Measurements from ENCODE around the gene RUNX1. TPM values are rescaled to one million over a fixed set of nuclear protein-coding genes. Genes with fewer than 3 reads are reported as not detected.

The RUNX1 gene
- total and polyA plus RNA-seq, 2 of the 13 experiments (the other 11 are each of a cell fraction or from before 2014, with no cell fraction given), result 5.4 to 6.4 TPM

- BruUV-seq (replicated peaks), result no TSS peak
- Histone ChIP-seq H2AFZ (ENCODE audit: low read length) (no peak overlapping the region), H3K27ac (ENCODE audit: extremely low read length, insufficient read depth, low read length) (peak overlapping the region; percentile 87), H3K4me2 (ENCODE audit: low read depth, low read length) (peak overlapping the region; percentile 97), H4K20me1 (ENCODE audit: insufficient read depth, low read length) (no peaks in the 10 kb centered on the region), H3K36me3 (replicated peaks in 1 of 2; ENCODE audit: control insufficient read depth in 1 of 2, insufficient read depth in 2 of 2, low read length in 2 of 2) (no peaks in the 10 kb centered on the region), H3K9ac (ENCODE audit: insufficient read depth, low read depth, low read length) (peak overlapping the region; percentile 84), H3K27me3 (ENCODE audit: control insufficient read depth in 1 of 2, insufficient read depth in 2 of 2, low read length in 2 of 2) (no peaks in the 10 kb centered on the region; a peak in 1 of 5 replicates), H3K4me3 (replicated peaks in 1 of 3; ENCODE audit: insufficient read depth in 1 of 3, low read depth in 2 of 3, low read length in 3 of 3) (peak overlapping the region; percentile 86 to 96 (median 94)), H3K4me1 (ENCODE audit: insufficient read depth, low read length) (peaks cover 33% of the 10 kb centered on the region), H3K79me2 (ENCODE audit: insufficient read depth, low read length) (peaks cover 61% of the 10 kb centered on the region), H3K9me3 (ENCODE audit: low read length) (no peaks in the 10 kb centered on the region)
- no peak for ATAC-seq
- DNase-seq (ENCODE audit: low spot score), result no peak
- FAIRE-seq, result no peak
- intact Hi-C loops (cut with micrococcal nuclease; ENCODE audit: unreplicated experiment) (loop anchor here (5.0 to 10.0 kb wide), 4 partner anchors 70 to 1138 kb away; no protein-coding TSS in a partner anchor), in situ Hi-C loops (cut with HindIII; ENCODE audit: extremely low pct_ligation_motif_present, low pct_unique_long_range_greater_than_20kb) (loop anchor here (5.0 to 25.0 kb wide), 5 partner anchors 85 to 1050 kb away; no protein-coding TSS in a partner anchor)
- 0% methylated on average over 6 of the region's 15 CpGs for WGBS (ENCODE audit: low lambda C conversion rate)
- TF ChIP-seq MAX (IDR thresholded peaks at IDR 0.05) (no peak), KLF12 (CRISPR knock-in tag; IDR thresholded peaks at IDR 0.05; ENCODE audit: borderline replicate concordance) (no peak), ONECUT2 (CRISPR knock-in tag; IDR thresholded peaks at IDR 0.05) (no peak), KLF16 (CRISPR knock-in tag; IDR thresholded peaks at IDR 0.05) (peak in 1 of 2 experiments; percentile 7; a peak in 1 of 4 replicates), AGO2 (optimal IDR thresholded peaks at IDR 0.05; ENCODE audit: low read depth, low read length) (peak; percentile 12), ZBTB34 (CRISPR knock-in tag; IDR thresholded peaks at IDR 0.05) (no peak), ZFYVE20 (CRISPR knock-in tag; IDR thresholded peaks at IDR 0.05; ENCODE audit: borderline replicate concordance, low read depth) (no peak), HNRNPK (IDR thresholded peaks at IDR 0.05; ENCODE audit: low read depth, low read length, poor library complexity, severe bottlenecking) (peak; percentile 32), ZEB1 (IDR thresholded peaks at IDR 0.05; ENCODE audit: insufficient replicate concordance, low read depth) (no peak), CREBL2 (CRISPR knock-in tag; IDR thresholded peaks at IDR 0.05; ENCODE audit: borderline replicate concordance) (no peak), EED (CRISPR knock-in tag; IDR thresholded peaks at IDR 0.05) (no peak)
- ChIA-PET CTCF (ENCODE audit: low intra/inter-chr PET ratio, low total read pairs) (no interaction called here), POLR2A (interaction anchor here (0.7 to 7.4 kb wide), 17 partner anchors 8 to 1433 kb away, joined by 3 to 92 read pairs (median 7); partner anchors contain the start of gene MORC3)
Observed at GRCh38 chr21:34887105-34887442, 162.0 kb downstream of the RUNX1 start.

All from HepG2 (cell line).